ENCODE results near the gene TECTA. TPM values are rescaled to one million over a fixed set of nuclear protein-coding genes. Genes with fewer than 3 reads are reported as not detected.
"Not testable (repeated sequence)": the region's sequence is repeated elsewhere in the genome, so short reads cannot be mapped to it uniquely, and the experiment has no call there.

The TECTA gene
- total RNA-seq, 1 donor from 2014 or later, result 0.59 TPM

DNA sequence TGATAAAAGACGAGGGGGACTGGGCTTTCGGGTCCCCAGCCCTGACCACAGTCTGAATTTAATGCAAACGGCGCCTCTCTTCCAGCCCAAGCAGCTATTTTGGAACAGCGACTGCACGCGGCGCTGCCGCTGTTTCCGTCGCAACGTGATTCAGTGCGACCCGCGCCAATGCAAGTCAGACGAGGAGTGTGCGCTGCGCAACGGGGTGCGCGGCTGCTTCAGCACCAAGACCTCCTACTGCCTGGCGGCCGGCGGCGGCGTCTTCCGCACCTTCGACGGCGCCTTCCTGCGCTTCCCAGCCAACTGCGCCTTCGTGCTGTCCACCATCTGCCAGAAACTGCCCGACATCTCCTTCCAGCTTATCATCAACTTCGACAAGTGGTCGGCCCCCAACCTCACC is 56.7 kb downstream of the TECTA start:
- no peak overlapping the region for H3K27ac ChIP-seq
- H3K27me3 ChIP-seq (ENCODE audit: low read depth), result no peaks in the 10 kb centered on the region
- no peak for TF ChIP-seq CTCF (IDR thresholded peaks at IDR 0.05)
- no peaks in the 10 kb centered on the region for H3K4me1 ChIP-seq
- DNase-seq, result no peak
- ATAC-seq, result no peak
- intact Hi-C loops (cut with DNase I), result no loop called here
- H3K9me3 ChIP-seq, result no peaks in the 10 kb centered on the region
- no peaks in the 10 kb centered on the region for H3K36me3 ChIP-seq
- H3K4me3 ChIP-seq, result no peak overlapping the region

GRCh38 chr11:121159741-121160140 is 58.7 kb downstream of the TECTA start:
- Histone ChIP-seq H3K4me3 (no peak overlapping the region), H3K9me3 (no peaks in the 10 kb centered on the region), H3K4me1 (no peaks in the 10 kb centered on the region), H3K27ac (no peak overlapping the region), H3K36me3 (no peaks in the 10 kb centered on the region), H3K27me3 (ENCODE audit: low read depth) (no peaks in the 10 kb centered on the region)
- no peak for TF ChIP-seq CTCF (IDR thresholded peaks at IDR 0.05)
- no peak for DNase-seq
- no peak for ATAC-seq
- intact Hi-C loops (cut with DNase I), result no loop called here

DNA sequence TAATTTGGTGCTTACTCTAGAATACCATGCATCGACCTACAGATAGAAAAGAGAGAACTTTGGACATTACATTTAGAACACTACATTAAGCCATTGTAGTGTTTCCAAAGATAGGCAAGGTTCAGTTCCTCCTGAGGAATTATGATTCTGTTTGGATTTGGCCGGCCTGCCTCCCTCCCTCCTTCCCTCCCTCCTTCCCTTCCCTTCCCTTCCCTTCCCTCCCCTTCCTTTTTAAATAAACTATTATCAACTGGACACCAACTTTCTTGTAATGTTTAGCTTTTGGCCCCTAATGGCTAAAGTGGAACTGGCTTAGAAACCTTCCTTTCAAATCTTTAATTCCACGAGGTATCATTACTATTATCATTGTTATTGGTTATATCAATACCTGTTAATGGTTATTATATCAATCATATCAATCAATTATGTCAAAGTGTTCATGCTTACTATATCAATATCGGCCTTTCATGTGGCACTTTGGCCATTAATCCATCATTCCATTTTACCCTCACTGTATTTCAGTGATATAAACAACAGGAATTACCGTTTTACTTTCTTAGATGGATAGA is 60.4 kb downstream of the TECTA start:
- H3K36me3 ChIP-seq, result no peaks in the 10 kb centered on the region
- no peaks in the 10 kb centered on the region for H3K9me3 ChIP-seq
- TF ChIP-seq CTCF (IDR thresholded peaks at IDR 0.05), result no peak
- H3K4me3 ChIP-seq, result no peak overlapping the region
- no peak overlapping the region for H3K27ac ChIP-seq
- intact Hi-C loops (cut with DNase I), result no loop called here
- H3K27me3 ChIP-seq (ENCODE audit: low read depth), result no peaks in the 10 kb centered on the region
- ATAC-seq (no peak), DNase-seq (no peak)
- H3K4me1 ChIP-seq, result no peaks in the 10 kb centered on the region

DNA sequence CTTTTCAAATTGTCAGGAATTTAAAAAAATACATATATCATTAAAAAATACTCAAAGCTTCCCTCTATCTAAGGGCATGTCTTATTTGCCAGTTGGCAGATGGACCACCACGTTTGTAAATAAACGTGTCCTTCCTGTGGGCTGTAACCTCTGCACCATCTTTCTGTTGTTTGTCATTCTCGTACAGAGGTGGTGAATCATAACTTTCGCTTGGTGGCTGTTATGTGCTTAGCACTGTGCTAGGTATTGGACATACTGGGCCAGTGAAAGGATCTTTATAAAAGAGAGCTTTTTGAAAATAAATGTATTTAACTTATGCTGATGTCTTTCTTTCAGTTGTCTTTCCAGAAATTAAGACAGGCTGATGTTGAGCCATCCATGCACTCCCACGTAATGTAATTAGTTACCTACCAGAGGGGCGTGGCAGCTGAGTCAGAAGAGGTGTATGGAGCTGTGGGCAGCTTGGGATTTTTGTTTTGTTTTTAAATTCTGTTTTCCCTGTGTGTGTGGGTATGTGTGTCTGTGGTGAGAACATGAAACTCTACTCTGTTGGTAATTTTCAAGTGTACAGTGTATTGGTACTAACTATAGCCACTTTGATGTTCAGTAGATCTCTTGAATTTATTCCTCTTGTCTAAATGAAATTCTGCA is 62.7 kb downstream of the TECTA start:
- no peak for ATAC-seq
- intact Hi-C loops (cut with DNase I), result no loop called here
- no peaks in the 10 kb centered on the region for H3K27me3 ChIP-seq (ENCODE audit: low read depth)

GRCh38 chr11:121177629-121178028 is 76.6 kb downstream of the TECTA start:
- H3K4me3 ChIP-seq; H3K4me1 ChIP-seq; DNase-seq; H3K36me3 ChIP-seq; H3K27me3 ChIP-seq (ENCODE audit: low read depth); intact Hi-C loops (cut with DNase I); H3K27ac ChIP-seq; ATAC-seq: not testable (repeated sequence)
- H3K9me3 ChIP-seq, result peaks cover 14% of the 10 kb centered on the region

More for the DNA sequence above, 62.7 kb downstream of the TECTA start:
- no peak for DNase-seq
- H3K9me3 ChIP-seq, result no peaks in the 10 kb centered on the region
- no peak for TF ChIP-seq CTCF (IDR thresholded peaks at IDR 0.05)
- no peak overlapping the region for H3K4me3 ChIP-seq
- H3K4me1 ChIP-seq, result no peaks in the 10 kb centered on the region
- no peak overlapping the region for H3K27ac ChIP-seq
- no peaks in the 10 kb centered on the region for H3K36me3 ChIP-seq

DNA sequence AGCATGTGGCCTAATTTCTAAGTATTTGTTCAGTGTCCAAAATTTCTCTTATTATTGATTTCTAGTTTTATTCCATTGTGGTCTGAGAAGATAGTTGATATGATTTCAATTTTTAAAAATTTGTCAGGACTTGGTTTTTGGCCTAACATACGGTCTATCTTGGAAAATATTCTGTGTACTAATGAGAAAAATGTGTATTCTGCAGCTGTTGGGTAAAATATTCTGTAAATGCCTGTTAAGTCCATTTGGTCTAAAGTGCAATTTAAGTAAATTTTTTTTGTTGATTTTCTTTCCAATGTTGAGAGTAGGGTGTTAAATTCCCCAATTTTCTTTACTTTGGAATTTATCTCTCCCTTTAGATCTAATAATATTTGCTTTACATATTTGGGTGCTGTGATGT is 78.3 kb downstream of the TECTA start:
- DNase-seq, result no peak
- H3K27ac ChIP-seq, result no peak overlapping the region
- H3K9me3 ChIP-seq, result peaks cover 14% of the 10 kb centered on the region
- no peak for ATAC-seq
- H3K36me3 ChIP-seq, result no peaks in the 10 kb centered on the region
- H3K27me3 ChIP-seq (ENCODE audit: low read depth), result no peaks in the 10 kb centered on the region
- intact Hi-C loops (cut with DNase I), result no loop called here
- no peak overlapping the region for H3K4me3 ChIP-seq
- no peaks in the 10 kb centered on the region for H3K4me1 ChIP-seq
- TF ChIP-seq CTCF (IDR thresholded peaks at IDR 0.05), result no peak
